Neural cell (in vitro differentiated cells): ENCODE data around the gene IL13RA2. TPM values are rescaled to one million over a fixed set of nuclear protein-coding genes. Genes with fewer than 3 reads are reported as not detected.

Experiments used
- H2AFZ ChIP-seq: fragments of 200-600, 300-800 bp; sonication (generic), shearing (Covaris generic); 2 replicates; pipeline ENCODE4 v1.6.0; 2014; ENCODE audit warnings: low read depth, mild to moderate bottlenecking, antibody characterized with exemption, low read length, moderate library complexity
- H3F3A ChIP-seq: fragments of 200-600 bp; shearing (Covaris generic); 2 replicates; pipeline ENCODE4 v1.6.1; 2016; ENCODE audit warnings: mild to moderate bottlenecking, moderate library complexity, mixed read lengths, antibody characterized with exemption, low read length; ENCODE audit not compliant: insufficient read depth, poor library complexity, severe bottlenecking
- H3K27ac ChIP-seq: fragments of 200-600, 300-800 bp; sonication (generic), shearing (Covaris generic); 2 replicates; pipeline ENCODE4 v1.5.1; 2014; ENCODE audit warnings: mild to moderate bottlenecking, low read length, moderate library complexity
- H3K27me3 ChIP-seq: fragments of 300-800, 200-600 bp; sonication (generic), shearing (Covaris generic); 2 replicates; pipeline ENCODE4 v1.6.0; 2014; ENCODE audit warnings: mild to moderate bottlenecking, low read depth, low read length, moderate library complexity; ENCODE audit not compliant: insufficient read depth
- H3K36me3 ChIP-seq: fragments of 300-800, 200-600 bp; sonication (generic), shearing (Covaris generic); 2 replicates; pipeline ENCODE4 v1.5.1; 2014; ENCODE audit warnings: mild to moderate bottlenecking, antibody characterized with exemption, low read length, moderate library complexity; ENCODE audit not compliant: insufficient read depth
- H3K4me2 ChIP-seq: fragments of 300-800, 200-600 bp; sonication (generic), shearing (Covaris generic); 2 replicates; pipeline ENCODE4 v1.6.0; 2014; ENCODE audit warnings: mild to moderate bottlenecking, low read length
- H3K4me3 ChIP-seq: fragments of 300-800, 200-600 bp; sonication (generic), shearing (Covaris generic); 2 replicates; pipeline ENCODE4 v1.5.1; 2014; ENCODE audit warnings: mild to moderate bottlenecking, low read length, moderate library complexity
- H3K79me2 ChIP-seq: fragments of 200-600 bp; shearing (Covaris generic); replicated peaks from 2 replicates; pipeline ENCODE4 v1.6.0; 2014; ENCODE audit warnings: mild to moderate bottlenecking, low read length, moderate library complexity; ENCODE audit not compliant: insufficient read depth
- H3K9ac ChIP-seq: fragments of 300-800, 200-600 bp; sonication (generic), shearing (Covaris generic); 2 replicates; pipeline ENCODE4 v1.6.1; 2016; ENCODE audit warnings: mild to moderate bottlenecking, low read length, mixed read lengths
- H3K9me2 ChIP-seq: fragments of 200-600 bp; shearing (Covaris generic); 2 replicates; pipeline ENCODE4 v1.6.1; 2016; ENCODE audit warnings: mild to moderate bottlenecking, low read length, mixed read lengths; ENCODE audit not compliant: insufficient read depth
- H3K9me3 ChIP-seq: fragments of 200-600, 300-800 bp; sonication (generic), shearing (Covaris generic); 2 replicates; pipeline ENCODE4 v1.6.1; 2016; ENCODE audit warnings: mild to moderate bottlenecking, mixed run types, low read length, moderate library complexity, mixed read lengths
- H4K20me1 ChIP-seq: fragments of 200-600 bp; shearing (Covaris generic); 2 replicates; pipeline ENCODE4 v1.6.1; 2016; ENCODE audit warnings: mild to moderate bottlenecking, mixed run types; ENCODE audit not compliant: insufficient read depth
- CTCF ChIP-seq: fragments of 450-650 bp; IDR thresholded peaks from 2 replicates; pipeline ENCODE4 v1.5.1; 2014; ENCODE audit warnings: antibody characterized with exemption, mild to moderate bottlenecking, moderate library complexity; ENCODE audit not compliant: poor library complexity, severe bottlenecking
- EP300 ChIP-seq: fragments of 450-650 bp; conservative IDR thresholded peaks from 2 replicates; pipeline ENCODE4 v1.6.1; 2014; ENCODE audit warnings: antibody characterized with exemption, mild to moderate bottlenecking, moderate library complexity; ENCODE audit not compliant: poor library complexity, severe bottlenecking
- EZH2 ChIP-seq: fragments of 200-600, 300-800 bp; shearing (Covaris generic), sonication (generic); IDR thresholded peaks from 2 replicates; pipeline ENCODE4 v1.6.1; 2014; ENCODE audit warnings: antibody characterized with exemption, low read length, borderline replicate concordance, mild to moderate bottlenecking; ENCODE audit not compliant: insufficient read depth, poor library complexity, severe bottlenecking
- MXI1 ChIP-seq: fragments of 450-650 bp; conservative IDR thresholded peaks from 2 replicates; pipeline ENCODE4 v1.6.1; 2014; ENCODE audit warnings: antibody characterized with exemption, mild to moderate bottlenecking; ENCODE audit not compliant: poor library complexity, severe bottlenecking
- POLR2AphosphoS5 ChIP-seq: IDR thresholded peaks from 2 replicates; pipeline ENCODE4 v1.6.1; 2012
- RAD21 ChIP-seq: fragments of 450-650 bp; conservative IDR thresholded peaks from 2 replicates; pipeline ENCODE4 v1.6.1; 2014; ENCODE audit warnings: antibody characterized with exemption, mild to moderate bottlenecking, moderate library complexity
- REST ChIP-seq: IDR thresholded peaks from 2 replicates; pipeline ENCODE4 v1.6.1; 2012; ENCODE audit warnings: borderline replicate concordance
- SMC3 ChIP-seq: fragments of 450-650 bp; conservative IDR thresholded peaks from 2 replicates; pipeline ENCODE4 v1.6.1; 2014; ENCODE audit warnings: antibody characterized with exemption, mild to moderate bottlenecking, moderate library complexity; ENCODE audit not compliant: poor library complexity
- TAF1 ChIP-seq: IDR thresholded peaks from 2 replicates; pipeline ENCODE4 v1.6.1; 2012; ENCODE audit warnings: low read depth
- polyA minus RNA-seq: library from RNA; depleted of rRNA, polyadenylated mRNA; stranded (reverse); fragments of >200 nt; gene quantifications from 2 replicates; pipeline ENCODE4 v1.2.3, GENCODE V29; 2014
- polyA plus RNA-seq: library from polyadenylated mRNA; depleted of rRNA; stranded (reverse); fragments of >200 nt; gene quantifications from 2 replicates; pipeline ENCODE4 v1.2.3, GENCODE V29; 2014

The IL13RA2 gene
- polyA plus RNA-seq, result 1.4 and 3.1 TPM in 2 replicates
- polyA minus RNA-seq, result 1.6 and 4.1 TPM in 2 replicates

GRCh38 chrX:115017455-115017854 is at the start of gene IL13RA2:
Gene IL13RA2, minus strand, starts transcription at chrX:115017616. Its CDS starts 347 bp downstream, at chrX:115017269.
- Histone ChIP-seq H3K4me3 (no peak within 1 kb of the TSS), H3K36me3 (no peaks in the 10 kb centered on the region), H3K9me2 (no peaks in the 10 kb centered on the region), H3K27ac (no peak within 1 kb of the TSS), H3K79me2 (no peaks in the 10 kb centered on the region), H3F3A (no peaks in the 10 kb centered on the region), H4K20me1 (no peaks in the 10 kb centered on the region), H3K4me2 (no peak within 1 kb of the TSS), H2AFZ (no peak within 1 kb of the TSS), H3K9ac (no peak within 1 kb of the TSS), H3K9me3 (no peaks in the 10 kb centered on the region), H3K27me3 (no peaks in the 10 kb centered on the region)
- TF ChIP-seq REST, result no peak
- TF ChIP-seq CTCF, result no peak
- no peak for TF ChIP-seq TAF1
- TF ChIP-seq POLR2AphosphoS5, result no peak
- no peak for TF ChIP-seq EP300
- no peak for TF ChIP-seq EZH2
- no peak for TF ChIP-seq RAD21
- no peak for TF ChIP-seq MXI1
- no peak for TF ChIP-seq SMC3

GRCh38 chrX:115065304-115065703 is 47.9 kb upstream of the IL13RA2 start:
- Histone ChIP-seq H3K27me3 (no peaks in the 10 kb centered on the region), H3K79me2 (no peaks in the 10 kb centered on the region), H4K20me1 (no peaks in the 10 kb centered on the region), H3K9ac (no peak overlapping the region), H3K9me2 (no peaks in the 10 kb centered on the region), H3K27ac (no peak overlapping the region), H3F3A (no peaks in the 10 kb centered on the region), H3K9me3 (no peaks in the 10 kb centered on the region), H2AFZ (no peak overlapping the region), H3K4me3 (no peak overlapping the region), H3K36me3 (no peaks in the 10 kb centered on the region), H3K4me2 (no peak overlapping the region)
- TF ChIP-seq REST, result no peak
- TF ChIP-seq POLR2AphosphoS5, result no peak
